HG02840 (cell line): ENCODE results near the gene ADPRHL1.
A peak's percentile ranks its signal among the peaks of the same experiment; 100 is the strongest.
"Not testable (repeated sequence)": the region's sequence is repeated elsewhere in the genome, so short reads cannot be mapped to it uniquely, and the experiment has no call there.

Source experiments
- ATAC-seq: cut with Tn5 transposase; IDR thresholded peaks from one replicate; pipeline ENCODE4 v1.9.1; 2021; ENCODE audit warnings: mild to moderate bottlenecking, moderate library complexity, moderate number of reproducible peaks; ENCODE audit not compliant: unreplicated experiment, low FRiP score

Gene ADPRHL1

DNA sequence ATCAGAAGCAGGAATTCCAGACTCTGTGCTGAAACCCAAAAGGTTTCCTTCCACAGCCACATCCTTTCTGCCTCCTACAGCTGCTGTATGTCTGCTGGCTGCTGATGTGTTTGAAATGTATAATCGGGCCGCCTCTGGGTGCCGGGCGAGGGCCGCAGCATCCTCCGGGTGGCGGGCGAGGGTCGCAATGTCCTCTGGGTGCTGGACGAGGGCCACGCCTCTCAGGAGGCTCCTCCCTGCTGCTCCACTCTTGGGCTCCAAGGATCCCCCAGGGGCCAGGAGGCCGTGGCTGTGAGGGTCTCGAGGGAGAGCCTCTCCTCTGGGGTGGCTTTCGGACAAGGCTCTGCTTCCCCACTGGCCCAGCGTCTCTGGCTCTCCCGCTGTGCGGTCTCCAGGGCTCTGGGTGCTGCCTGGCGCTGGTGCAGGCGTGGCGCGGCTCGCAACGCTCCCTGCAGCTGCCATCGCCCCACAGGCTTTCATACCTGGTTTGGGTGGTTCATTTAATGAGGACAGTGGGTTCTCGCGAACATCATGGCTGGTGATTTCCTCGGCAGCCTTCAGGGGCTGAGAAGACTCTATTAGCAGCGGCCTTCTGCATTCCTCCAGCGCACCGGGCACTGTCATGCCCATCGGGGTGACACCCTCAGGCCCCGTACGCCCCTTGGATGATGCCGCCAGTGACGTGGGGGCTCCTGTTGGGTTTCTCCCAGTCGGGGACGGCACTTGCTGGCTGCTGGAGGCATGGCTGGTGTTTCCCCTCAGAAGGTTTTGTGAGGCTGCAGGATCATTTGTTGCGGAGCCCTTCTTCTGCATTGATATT is 47.6 kb downstream of the ADPRHL1 start:
- ATAC-seq, result no peak

- no peak for ATAC-seq
Observed at GRCh38 chr13:113404723-113405471, 48.4 kb downstream of the ADPRHL1 start.

DNA sequence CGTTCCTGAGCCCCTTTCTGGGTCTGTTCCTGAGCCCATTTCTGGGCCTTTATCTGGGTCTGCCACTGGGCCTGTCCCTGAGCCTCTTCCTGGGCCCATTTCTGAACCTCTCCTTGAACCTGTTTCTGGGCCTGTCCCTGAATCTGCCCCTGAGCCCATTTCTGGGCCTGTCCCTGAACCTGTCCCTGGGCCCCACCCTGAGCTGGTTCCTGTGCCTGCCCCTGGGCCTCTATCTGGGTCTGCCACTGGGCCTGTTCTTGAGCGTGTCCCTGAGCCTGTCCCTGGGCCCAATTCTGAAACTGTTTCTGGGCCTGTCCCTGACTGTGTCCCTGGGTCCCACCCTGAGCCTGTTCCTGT is 48.9 kb downstream of the ADPRHL1 start:
- ATAC-seq, result no peak

- no peak for ATAC-seq
Observed at GRCh38 chr13:113403255-113404104, 49.8 kb downstream of the ADPRHL1 start.

- ATAC-seq, result no peak
Observed at GRCh38 chr13:113402471-113403254, 50.6 kb downstream of the ADPRHL1 start.

DNA sequence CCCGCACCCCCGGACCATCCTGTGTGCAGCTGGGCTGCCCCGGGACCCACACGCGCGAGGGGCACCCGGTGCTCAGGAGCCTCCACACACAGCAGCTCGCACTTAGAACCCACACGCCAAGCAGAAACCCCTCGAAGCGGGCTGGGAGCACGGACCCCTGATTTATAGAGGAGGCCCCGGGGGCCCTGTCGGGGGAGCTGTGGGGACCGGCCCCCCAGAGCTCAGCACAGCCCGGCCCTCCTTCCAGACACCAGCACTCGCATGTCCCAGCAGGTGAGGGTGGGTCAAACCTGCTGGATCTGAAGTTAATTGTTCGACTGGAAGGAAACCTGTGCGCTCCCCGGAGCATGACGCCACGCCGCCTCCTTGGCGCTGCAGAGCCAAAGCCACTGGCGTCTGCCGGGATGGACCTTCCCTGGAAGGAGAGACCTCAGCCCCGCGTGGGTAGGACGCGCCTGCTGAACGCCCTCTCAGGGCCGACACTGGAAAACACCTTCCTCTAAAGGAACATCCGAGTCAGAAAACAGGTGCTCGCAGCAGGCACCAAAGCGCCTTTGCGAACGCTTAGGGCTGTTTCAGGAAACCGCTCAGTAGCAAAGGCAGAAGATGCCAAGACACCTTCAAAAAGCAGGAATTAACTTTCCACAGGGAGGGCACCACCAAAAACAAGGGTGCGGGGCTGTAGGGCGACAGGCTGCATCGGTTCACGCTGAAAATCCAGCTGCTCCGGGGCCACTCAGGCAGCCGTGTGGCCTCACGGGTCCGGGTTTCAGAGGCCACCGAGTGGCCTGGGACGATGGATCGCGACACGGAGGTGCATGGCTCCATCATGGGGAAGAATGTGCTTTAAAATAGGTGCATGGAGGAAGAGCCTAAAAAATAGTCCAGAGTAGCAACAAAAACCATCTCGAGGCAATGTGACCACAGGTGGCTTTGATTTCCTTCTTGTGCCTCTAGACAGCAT is 51.6 kb downstream of the ADPRHL1 start:
- ATAC-seq, result no peak

- ATAC-seq, result no peak
Observed at GRCh38 chr13:113400621-113401451, 52.5 kb downstream of the ADPRHL1 start.

DNA sequence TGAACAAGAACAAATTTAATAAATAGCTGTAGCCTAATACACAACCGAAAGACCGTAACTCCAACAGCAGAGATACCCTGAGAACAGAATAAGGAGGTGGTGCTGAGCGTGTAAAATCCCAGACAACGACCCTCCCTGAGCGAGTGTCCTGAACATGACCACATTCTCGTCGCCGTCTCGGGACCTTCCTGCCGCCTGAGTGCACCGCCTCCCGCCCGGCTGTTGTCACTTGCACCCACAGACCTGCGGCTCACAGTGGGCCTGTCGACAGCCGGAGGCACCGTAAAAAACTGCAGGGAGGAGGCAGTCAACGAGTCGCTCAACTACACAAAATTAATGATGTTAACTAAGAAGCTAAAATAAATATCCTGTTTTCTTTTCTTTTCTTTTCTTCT is 53.5 kb downstream of the ADPRHL1 start:
- ATAC-seq, result no peak

- no peak for ATAC-seq
Observed at GRCh38 chr13:113398963-113399754, 54.1 kb downstream of the ADPRHL1 start.

DNA sequence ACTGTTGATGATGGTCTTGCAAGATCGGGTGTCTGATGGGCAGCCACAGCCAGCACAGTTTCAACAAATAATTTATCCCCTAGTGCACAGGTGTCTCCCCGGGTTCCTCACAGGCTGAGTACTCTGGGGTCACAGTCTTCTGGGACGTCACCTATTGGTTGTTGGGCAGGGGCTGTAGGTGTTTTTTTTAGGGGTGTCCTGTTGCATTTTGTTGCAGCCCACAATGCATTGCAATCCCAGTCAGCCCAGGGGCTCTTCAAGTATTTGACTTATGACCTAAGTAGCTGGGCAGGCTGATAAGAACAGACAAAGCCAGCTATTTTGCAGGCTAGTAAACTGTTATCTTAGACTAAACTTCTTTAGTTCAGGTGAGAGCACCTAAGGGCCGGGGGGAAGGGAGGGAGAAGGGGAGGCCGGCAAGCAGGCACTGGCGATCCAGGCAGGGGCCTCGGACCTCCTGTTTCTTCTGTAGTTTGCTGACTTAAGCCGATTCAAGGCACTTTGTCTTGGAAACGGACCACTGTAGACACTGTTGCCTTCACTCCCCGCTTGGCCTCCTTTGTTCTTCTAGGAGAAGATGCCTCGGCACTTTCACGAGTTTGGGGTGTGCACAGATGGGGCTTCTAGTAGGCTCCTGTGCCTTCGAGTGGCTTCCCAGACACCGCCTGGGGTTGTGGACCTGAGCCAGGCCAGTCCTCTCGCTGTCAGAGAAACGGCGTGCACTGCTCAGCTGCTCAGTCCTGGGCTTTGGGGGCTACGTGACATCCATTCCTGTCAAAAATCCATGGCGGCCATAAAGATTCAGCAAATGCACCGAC is 55.5 kb downstream of the ADPRHL1 start:
- ATAC-seq, result no peak

DNA sequence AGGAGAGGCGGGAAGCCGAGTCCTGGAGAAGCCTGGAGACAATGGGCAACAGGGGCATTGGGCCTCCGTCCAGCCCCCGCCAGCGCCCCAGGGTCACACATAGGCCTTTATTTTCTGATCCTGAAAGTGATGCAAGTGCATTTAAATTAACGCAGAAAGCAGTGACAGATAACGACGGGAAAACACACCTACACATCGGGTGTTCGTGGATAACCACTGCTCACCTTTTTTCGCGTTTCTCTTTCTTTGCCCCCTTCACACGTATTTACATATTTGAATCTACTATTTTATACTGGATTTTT is 59.0 kb downstream of the ADPRHL1 start:
- ATAC-seq, result no peak

GRCh38 chr13:113393563-113394338 is 59.5 kb downstream of the ADPRHL1 start:
- ATAC-seq, result peak; percentile 89

GRCh38 chr13:113393226-113393562 is 60.1 kb downstream of the ADPRHL1 start:
- no peak for ATAC-seq

GRCh38 chr13:113390874-113391497 is 62.3 kb downstream of the ADPRHL1 start:
- no peak for ATAC-seq

DNA sequence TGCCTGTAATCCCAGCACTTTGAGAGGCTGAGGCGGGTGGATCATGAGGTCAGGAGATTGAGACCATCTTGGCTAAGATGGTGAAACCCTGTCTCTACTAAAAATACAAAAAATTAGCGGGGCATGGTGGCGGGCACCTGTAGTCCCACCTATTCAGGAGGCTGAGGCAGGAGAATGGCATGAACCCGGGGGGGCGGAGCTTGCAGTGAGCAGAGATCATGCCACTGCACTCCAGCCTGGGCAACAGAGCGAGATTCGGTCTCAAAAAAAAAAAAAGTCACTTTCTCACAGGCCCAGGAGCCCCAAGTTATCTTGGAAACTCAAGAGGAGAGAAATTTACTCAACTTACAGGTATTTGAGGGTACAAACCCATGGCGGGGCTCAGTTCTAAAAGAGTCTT is 63.7 kb downstream of the ADPRHL1 start:
- ATAC-seq, result not testable (repeated sequence)

DNA sequence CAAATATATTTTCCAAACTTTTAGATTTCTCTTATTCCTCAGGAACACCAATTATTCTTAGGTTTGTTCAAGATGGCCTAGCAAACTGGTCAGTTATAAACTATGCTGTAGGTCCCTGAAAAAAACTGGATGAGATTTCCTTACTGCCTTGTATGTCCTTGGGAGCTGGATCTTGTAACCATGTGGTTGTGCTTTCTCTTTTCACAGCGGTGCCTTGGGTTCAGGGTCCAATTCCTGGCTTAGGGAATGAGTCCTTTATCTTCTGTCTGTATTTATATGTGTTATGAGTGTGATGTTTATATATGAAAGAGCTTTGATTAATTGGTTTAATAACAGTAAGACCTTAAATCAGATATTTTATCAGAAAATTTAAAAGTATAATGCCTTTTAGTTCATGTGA is 65.9 kb downstream of the ADPRHL1 start:
- ATAC-seq, result no peak
